CD4-positive, alpha-beta T cell treated with Interleukin-1 beta for 1 hour (primary cell): ENCODE results near the gene GGT5.
"Not testable (repeated sequence)": the region's sequence is repeated elsewhere in the genome, so short reads cannot be mapped to it uniquely, and the experiment has no call there.

Source experiments
- DNase-seq, 2 donors: peaks; one replicate each; pipeline ENCODE4 v3.0.0-alpha.2; 2020 to 2022

The GGT5 gene

DNA sequence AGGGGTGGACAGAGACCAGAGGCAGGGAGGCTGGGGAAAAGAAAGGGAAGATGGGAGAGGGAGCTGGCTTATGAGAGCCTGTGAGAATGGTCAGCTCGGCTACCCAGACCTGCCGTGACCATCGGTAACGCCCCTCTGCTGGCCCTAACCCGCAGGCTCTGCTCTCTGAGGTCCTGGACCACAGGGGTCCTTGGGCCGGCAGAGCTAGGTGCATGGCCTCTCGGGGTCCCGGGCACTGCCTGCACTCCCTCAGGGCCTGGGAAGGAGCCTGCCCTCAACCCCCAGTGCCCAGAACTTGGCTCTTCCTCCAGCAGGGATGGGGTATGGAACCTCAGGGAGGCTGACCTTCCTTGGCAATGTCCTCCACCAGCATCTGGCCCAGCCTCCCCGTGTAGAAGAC, 13.2 kb downstream of the GGT5 start:
- no peak for DNase-seq

DNA sequence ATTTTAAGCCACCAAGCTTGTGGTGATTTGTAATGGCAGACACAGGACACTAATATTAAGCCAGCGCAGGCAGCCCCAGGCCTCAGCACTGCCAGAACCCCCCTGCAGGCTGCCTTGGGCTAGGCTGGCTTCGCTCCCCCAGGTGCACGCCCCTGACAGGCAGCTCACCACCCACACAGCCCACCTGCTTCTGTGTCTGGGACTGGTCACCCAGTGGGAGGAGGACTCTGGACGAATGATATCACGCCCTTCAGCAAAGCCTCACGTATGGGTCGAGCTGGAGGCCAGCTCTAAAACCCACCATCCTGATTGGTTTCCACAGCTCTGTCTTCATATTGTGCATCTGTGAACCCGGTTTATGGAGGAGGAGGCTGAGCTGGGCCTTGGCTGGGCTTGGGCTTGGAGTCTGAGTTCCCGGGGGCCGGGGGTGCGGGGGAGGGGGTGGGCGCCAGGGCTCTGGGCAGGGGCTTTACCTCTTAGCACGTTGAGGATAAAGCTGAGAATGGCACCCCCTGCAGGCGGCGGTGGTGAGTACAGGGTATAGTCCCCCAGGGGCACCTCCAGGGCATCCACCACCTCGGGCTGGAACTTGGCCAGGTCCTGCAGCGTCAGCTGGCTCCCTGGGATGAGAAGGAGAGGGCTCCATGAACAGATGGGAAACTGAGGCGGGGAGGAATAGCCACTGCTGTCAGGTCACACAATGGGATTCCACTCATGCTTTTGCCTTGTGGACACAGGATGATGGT, 13.8 kb downstream of the GGT5 start:
- peak; percentile 50 to 54 for DNase-seq

DNA sequence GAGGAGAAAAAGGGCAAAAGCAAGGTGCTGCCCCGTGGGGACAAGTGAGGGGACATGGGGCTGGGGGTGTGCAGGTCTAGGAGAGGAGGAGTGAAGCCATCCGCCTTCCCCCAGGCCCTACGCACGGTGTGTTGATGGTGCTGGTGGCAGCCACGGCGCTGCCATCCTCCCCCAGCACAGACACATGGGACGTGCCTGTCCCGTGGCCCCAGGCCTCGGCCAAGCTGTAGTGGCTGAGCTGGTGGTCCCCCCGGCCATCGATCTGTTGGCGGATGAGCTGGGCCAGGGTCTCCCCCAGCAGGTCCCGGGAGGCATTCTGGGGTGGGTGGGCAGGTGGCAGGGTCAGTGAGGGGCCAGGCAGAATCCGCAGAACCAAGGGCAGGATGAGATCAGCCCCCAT, 18.9 kb downstream of the GGT5 start:
- no peak for DNase-seq

DNA sequence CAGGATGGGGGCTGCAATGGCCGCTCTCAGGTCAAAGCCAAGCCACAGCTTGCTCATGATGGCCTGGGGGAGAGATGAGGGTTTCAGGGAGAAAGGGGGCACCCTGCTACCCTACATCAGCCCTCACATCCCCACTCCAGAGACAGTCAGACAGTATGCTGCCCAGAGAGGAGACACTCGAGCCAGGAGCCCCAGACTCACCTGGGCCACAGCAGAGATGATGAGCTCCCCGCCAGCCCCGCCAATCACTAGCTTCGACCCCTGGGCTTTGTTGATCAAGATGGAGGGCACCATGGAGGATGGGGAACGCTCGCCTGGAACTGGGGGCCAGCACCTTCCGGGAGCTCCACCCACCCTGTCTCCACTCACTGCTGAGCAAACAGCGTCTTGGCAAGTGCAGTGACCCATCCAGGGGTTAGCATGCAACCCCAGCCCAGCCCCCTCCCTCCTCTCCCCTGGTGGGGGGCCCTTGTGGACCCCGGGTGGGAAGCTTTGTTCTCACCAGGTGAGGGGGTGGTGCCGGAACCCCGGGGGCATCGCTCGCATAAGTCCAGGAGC, 19.8 kb downstream of the GGT5 start:
- DNase-seq: no peak

DNA sequence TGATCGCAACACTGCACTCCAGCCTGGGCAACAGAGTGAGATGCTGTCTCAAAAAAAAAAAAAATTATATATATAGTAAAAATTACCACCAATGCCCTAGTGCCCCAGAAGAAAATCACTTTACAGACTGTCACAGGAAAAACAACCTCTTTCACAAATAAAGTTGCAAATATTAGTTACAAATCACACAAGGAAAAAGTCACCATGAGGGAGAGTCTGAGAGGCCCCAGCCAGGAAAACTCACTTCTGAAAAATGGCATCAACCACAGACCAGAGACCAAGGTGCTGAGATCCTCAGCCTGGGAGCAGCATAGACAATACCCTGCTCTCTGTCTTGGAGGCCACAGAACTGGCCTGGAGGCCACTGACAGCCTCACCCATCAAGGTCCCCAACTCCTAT, 20.4 kb downstream of the GGT5 start:
- DNase-seq: no peak

DNA sequence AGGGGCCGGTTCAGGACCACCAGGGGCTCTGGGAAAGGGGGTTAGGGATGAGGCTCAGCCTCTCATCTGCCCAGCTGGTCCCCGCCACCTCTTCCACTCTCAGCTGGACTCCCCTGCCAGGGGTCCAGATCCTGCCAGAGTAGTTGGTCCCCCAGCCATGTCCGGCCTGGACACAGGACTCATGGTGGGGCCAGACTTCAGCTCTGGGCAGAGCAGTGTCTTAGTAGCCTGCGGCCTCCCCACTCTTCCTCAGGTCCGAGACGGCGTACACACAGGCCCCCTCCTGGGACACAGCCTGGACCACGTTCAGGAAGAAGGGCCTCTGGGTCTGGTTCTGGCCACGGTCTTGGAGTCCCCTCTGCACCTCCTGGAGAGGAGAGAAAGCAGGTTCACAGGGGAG, 25.1 kb downstream of the GGT5 start:
- DNase-seq: no peak

DNA sequence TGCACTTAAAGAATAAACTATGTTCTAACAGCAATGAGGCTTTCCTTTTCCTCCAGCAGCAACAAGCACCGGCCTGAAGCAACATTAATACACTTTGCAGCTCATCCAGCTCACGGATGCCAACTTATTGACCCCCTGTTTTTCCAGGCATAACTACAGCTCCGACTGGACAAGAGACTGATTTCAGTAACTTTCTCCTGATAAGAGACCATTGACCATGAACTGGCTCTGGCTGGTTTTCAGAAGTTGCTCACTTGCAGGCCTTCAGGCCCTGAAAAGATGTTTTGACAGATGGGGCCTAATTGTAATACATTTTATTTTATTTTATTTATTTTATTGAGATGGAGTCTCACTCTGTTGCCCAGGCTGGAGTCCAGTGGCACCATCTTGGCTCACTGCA, 27.5 kb downstream of the GGT5 start:
- DNase-seq: no peak

DNA sequence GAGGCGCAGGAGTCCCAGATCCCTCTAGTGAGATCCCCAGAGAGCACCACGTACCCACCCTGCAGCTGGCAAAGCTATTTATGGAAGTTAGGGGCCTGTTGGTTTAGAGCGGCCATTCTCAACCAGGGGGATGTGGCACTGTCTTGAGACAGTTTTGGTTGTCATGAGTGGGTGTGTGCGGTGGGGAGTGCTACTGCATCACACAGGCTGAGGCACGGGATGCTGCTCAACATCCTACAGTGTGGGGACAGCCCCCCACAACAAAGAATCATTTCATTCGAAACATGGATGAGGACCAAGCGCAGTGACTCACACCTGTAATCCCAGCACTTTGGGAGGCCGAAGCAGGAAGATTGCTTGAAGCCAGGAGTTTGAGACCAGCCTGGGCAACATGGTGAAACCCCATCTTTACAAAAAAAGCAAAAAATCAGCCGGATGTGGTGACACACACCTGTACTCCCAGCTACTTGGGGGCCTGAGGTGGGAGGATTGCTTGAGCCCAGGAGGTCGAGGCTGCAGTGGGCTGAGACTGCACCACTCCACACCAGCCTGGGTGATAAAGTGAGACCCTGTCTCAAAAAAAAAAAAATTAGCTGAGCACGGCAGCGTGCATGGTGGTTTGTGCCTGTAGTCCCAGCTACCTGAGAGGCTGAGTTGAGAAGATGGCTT, 28.2 kb downstream of the GGT5 start:
- DNase-seq: no peak

DNA sequence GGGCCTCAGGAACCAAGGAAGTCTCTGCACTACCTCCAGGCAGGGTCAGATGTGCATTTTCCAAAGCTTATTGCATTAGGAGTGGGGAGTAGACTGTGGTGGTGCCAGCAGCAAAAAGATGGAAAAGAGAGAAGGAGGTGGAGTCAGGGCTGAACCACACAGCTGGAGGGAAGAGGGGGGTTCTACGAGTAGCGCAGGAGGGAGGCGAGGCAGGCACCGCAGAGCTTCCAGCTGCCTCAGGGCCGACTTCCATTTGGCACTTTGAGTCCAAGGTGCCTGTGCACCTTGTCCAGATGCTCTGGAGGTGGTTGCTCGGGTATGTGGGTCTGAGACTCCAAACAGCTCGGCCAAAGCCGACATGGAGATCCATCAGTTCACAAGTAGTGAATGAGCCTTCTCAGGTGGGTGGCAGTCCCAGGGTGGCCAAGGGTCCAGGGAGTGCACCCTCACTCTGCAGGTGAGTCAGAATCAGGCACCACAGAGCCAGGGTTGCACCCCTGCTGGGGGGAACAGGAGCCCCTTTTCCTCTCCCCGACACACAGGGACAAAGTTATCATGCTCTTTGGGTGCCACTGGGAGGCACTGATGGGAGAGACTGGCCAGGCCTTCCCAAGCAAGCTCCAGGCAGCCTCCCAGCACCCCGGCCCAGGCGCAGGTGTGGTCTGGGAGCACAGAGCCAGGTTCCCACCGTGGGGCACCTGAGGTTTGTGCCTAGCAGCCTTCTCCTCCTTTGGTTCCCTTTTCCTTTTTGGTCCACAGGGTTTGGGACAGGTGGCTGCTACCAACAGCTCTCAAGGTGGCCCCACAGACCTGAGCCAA, 30.2 kb downstream of the GGT5 start:
- no peak for DNase-seq

DNA sequence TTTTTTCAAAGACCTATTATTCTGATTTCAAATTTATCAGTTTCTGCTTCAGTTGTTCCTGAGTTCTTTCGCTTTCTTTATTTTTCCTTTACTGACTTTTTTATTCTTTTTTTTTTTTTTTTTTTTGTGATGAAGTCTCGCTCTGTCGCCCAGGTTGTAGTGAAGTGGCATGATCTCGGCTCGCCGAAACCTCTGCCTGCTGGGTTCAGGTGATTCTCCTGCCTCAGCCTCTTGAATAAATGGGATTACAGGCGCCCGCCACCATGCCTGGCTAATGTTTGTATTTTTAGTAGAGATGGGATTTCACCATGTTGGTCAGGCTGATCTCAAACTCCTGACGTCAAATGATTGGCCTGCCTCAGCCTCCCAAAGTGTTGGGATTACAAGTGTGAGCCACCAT, 31.8 kb downstream of the GGT5 start:
- not testable (repeated sequence) for DNase-seq

DNA sequence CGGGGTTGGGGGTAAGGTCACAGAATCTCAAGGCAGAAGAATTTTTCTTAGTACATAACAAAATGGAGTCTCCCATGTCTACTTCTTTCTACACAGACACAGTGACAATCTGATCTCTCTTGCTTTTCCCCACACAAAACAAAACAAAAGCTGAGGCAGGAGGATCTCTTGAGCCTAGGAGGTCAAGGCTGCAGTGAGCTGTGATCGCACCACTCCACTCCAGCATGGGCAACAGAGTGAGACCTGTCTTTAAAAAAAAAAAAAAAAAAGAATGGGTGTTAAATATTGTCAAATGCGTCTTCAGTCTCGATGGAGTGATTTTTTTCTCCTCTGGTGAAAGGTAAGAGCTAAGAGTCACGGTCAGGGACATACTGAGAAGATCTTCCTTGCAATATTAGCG, 33.2 kb downstream of the GGT5 start:
- DNase-seq: not testable (repeated sequence)

DNA sequence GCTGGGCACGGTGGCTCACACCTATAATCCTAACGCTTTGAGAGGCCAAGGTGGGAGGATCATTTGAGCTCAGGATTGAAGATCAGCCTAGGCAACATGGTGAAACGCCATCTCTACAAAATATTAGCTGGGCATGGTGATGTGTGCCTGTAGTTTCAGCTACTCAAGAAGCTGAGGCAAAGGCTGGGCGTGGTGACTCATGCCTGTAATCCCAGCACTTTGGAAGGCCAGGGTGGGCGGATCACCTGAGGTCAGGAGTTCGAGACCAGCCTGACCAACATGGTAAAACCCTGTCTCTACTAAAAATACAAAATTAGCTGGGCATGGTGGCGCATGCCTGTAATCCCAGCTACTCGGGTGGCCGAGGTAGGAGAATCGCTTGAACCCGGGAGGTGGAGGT, 34.5 kb downstream of the GGT5 start:
- not testable (repeated sequence) for DNase-seq

DNA sequence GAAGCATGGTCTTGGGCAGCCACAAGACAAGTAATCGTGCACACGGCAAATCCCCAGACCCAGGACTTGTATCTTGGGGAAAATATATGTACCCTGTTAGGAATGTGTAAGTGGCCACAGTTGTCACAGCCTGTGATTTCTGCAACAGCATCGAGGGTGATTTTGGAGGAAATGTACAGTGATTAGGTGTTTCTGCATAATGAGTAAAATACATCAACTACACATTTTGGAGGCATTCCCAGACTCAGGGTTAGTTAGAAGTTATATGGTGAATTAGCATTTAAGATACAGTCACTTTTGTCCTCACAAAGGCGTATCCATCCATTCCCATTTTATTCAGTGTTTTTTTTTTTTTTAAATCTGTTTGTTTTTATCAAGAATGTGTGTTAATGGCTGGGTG, 35.2 kb downstream of the GGT5 start:
- no peak for DNase-seq

DNA sequence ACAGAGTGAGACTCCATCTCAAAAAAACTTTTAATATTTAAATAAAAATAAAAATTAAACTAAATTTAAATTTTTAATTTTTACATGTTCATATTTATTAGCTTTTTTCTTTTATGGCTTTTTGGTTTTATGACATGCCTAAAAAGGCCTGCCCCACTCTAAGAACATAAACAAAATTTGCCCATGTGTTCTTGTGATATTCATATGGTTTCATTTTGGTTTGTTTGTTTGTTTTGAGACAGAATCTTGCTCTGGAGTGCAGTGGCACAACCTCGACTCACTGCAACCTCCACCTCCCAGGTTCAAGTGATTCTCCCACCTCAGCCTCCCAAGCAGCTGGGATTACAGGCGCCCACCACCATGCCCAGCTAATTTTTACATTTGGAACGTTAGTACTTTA, 35.9 kb downstream of the GGT5 start:
- no peak for DNase-seq

DNA sequence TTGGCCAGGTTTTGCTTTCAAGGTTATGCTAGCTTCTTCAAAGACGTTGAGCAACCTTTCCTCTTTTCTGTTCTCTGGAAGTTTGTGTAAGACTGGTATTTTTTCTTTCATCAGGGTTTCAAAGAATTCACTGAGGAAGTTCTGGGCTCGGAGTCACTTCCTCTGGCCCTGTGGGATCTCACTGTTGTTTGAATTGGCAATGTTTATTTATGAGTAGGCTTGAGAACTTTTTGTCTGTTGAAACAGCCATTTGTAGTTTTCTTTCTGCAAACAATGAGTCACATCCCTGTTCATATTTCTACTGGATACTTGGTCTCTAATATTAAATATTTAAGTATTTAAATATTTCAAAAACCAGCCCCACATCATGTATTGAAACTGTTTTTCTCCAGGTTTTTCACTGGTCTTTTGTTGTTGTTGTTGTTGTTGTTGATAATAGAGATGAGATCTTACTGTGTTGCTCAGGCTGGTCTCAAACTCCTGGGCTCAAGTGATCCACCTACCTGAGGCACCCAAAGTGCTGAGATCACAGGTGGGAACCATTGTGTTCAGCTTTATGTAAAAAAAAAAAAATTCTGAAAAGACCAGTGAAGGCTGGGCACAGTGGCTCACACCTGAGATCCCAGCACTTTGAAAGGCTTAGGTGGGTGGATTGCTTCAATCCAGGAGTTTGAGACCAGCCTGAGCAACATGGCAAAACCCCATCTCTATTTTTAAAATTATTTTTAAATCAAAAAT, 36.7 kb downstream of the GGT5 start:
- peak; percentile 11 to 54 for DNase-seq

DNA sequence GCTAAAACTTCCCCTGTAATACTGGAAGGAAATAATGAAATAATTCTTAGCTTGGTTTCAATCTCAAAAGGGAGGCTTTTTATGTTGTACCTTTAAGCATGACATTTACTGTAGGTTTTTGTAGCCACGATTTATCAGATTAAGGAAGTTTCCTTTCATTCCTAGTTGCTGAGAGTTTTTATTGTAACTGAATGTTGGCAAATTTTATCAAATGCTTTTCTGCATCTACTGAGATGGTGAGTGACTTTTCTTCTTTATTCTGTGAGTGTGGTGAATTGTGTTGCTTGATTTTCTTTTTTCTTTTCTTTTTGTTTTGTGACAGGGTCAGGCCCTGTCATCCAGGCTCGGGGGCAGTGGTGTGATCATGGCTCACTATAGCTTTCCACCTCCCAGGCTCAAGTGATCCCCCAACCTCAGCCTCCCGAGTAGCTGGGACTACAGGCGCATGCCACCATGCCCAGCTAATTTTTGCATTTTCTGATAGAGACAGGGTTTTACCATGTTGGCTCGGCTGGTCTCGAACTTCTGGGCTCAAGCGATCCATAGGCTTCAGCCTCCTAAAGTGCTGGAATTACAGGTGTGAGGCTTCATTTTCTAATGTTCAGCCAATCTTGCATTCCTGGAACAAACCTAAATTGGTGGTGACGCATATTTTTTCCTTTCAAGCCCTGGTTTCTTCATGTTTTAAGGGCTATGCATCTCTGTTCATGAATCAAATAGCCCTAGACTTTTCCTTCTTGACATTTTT, 37.4 kb downstream of the GGT5 start:
- DNase-seq: no peak

DNA sequence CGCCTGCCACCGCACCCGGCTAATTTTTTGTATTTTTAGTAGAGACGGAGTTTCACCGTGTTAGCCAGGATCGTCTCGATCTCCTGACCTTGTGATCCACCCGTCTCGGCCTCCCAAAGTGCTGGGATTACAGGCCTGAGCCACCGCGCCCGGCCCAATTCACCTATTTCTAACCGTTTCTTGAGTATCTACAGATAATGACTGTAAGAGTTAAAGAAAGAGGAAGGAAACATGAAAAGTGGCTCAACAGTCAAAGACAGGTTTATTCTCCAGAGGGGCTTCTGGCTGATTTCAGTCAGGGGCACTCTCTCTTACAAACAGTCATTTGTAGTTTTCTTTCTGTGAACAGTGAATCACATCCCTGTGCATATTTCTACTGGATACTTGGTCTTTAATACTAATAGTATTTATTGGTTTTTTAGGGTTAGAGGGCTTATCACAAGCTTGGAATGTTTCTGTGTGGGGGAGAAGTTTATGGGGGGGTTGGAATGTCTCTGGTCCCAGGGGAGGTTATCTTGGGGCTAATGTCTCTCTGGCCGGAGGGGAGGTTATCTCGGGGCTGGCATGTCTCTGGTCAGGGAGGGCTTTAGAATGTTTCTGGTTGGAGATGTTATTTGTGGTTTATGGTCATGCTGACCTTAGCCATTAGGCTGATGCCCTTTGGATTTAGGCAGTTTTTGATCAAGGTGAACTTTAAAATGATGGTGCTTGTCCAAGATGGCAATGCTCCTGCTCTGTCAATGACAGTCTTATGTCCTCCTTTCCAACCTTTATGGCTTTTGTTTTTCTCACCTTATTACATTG, 38.2 kb downstream of the GGT5 start:
- DNase-seq: not testable (repeated sequence)

DNA sequence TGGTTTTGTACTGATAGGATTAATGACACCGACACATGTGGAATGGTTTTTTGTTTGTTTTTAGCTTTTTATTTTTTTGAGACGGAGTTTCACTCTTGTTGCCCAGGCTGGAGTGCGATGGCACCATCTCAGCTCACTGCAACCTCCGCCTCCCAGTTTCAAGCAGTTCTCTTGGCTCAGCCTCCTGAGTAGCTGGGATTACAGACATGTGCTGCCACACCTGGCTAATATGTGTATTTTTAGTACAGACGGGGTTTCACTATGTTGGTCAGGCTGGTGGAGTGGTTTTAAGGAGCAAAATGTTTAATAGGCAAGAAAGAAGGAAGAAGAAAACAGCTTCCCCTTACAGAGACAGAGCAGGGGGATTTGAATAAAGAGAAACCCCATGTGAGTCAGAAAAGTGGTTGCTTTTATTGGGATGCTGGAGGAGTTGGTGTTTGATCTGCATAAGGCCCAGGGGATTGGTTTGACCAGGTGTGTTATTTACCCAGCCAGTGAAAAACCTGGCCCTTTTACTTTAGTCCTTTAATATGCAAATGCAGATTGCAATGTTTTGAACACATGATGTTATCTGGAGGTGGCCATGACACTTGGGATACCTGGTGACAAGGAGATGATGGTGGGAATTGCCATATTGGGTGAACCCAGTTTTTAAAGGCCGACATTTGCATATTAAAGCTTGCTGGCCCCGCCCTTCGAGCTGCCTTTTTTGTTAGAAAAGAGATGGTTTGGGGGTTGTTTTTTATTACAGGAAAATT, 39.3 kb downstream of the GGT5 start:
- DNase-seq: no peak

DNA sequence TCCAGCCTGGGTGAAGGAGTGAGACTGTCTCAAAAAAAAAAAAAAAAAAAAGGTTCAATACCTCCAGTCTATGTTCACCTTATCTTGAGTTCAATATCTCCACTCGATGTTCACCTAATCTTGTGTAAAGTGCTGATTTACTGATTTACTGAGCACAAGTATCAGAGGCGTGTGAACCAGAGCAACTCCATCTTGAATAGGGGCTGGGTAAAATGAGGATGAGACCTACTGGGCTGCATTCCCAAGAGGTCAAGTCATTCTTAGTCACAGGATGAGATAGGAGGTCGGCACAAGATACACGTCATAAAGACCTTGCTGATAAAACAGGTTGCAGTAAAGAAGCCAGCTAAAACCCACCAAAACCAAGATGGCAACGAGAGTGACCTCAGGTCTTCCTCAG, 41.0 kb downstream of the GGT5 start:
- DNase-seq: not testable (repeated sequence)
